Stomach (tissue), 4 donors: ENCODE measurements around the gene PAOX.

ENCODE experiments used
- POLR2A ChIP-seq, 4 donors: fragments of 450-650 bp; IDR thresholded peaks; one replicate each; pipeline ENCODE4 v1.6.1; 2016; ENCODE audit warnings: antibody characterized with exemption in 4 of 4, control low read depth in 2 of 4, mild to moderate bottlenecking in 1 of 4, moderate library complexity in 1 of 4
- TF ChIP-seq, protein P1 (sequence below), 7 experiments: fragments of 450-650 bp in 4 of 7; fragments of 200-600 bp in 3 of 7; sonication (generic) in 3 of 7; IDR thresholded peaks; one replicate each; pipeline ENCODE4 v1.5.1; 2016 to 2019; ENCODE audit warnings: antibody characterized with exemption in 7 of 7, control low read depth in 2 of 7, mild to moderate bottlenecking in 1 of 7

GRCh38 chr10:133365461-133366129 is 13.5 kb upstream of the PAOX start:
- TF ChIP-seq, protein P1, sequence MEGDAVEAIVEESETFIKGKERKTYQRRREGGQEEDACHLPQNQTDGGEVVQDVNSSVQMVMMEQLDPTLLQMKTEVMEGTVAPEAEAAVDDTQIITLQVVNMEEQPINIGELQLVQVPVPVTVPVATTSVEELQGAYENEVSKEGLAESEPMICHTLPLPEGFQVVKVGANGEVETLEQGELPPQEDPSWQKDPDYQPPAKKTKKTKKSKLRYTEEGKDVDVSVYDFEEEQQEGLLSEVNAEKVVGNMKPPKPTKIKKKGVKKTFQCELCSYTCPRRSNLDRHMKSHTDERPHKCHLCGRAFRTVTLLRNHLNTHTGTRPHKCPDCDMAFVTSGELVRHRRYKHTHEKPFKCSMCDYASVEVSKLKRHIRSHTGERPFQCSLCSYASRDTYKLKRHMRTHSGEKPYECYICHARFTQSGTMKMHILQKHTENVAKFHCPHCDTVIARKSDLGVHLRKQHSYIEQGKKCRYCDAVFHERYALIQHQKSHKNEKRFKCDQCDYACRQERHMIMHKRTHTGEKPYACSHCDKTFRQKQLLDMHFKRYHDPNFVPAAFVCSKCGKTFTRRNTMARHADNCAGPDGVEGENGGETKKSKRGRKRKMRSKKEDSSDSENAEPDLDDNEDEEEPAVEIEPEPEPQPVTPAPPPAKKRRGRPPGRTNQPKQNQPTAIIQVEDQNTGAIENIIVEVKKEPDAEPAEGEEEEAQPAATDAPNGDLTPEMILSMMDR (IDR thresholded peaks at IDR 0.05), result no peak
- no peak for TF ChIP-seq POLR2A (IDR thresholded peaks at IDR 0.05)
